ENCODE data around the gene CCT6A. TPM values are rescaled to one million over a fixed set of nuclear protein-coding genes. Genes with fewer than 3 reads are reported as not detected.
A peak's percentile ranks its signal among the peaks of the same experiment; 100 is the strongest.
"Not testable (repeated sequence)": the region's sequence is repeated elsewhere in the genome, so short reads cannot be mapped to it uniquely, and the experiment has no call there.

Gene CCT6A
- total RNA-seq, 5 donors from 2014 or later (not counting 1 experiment from before 2014, with no cell fraction given): 44.6 to 74.7 (median 70.3) TPM

GRCh38 chr7:56097700-56098099 is 46.1 kb downstream of the CCT6A start:
- ChIA-PET POLR2A (no interaction called here), CTCF (interaction anchor here in 1 of 2 donors (0.7 kb wide), 1 partner anchor 544 kb away, joined by 3 read pairs; no protein-coding TSS in a partner anchor)
- 100% methylated on average over 1 of the region's 5 CpGs for WGBS (ENCODE audit: insufficient coverage)

GRCh38 chr7:56098187-56099008 is 46.8 kb downstream of the CCT6A start:
- not testable (repeated sequence) for H3K9me3 Mint-ChIP-seq; H3K4me1 Mint-ChIP-seq; H3K4me1 ChIP-seq (ENCODE audit: control insufficient read depth in 1 of 2, extremely low read depth in 1 of 2, insufficient read depth in 2 of 2, low read length in 2 of 2); H3K4me3 ChIP-seq (ENCODE audit: control insufficient read depth in 1 of 2, extremely low read depth in 1 of 2, low read length in 1 of 2); H3K27me3 Mint-ChIP-seq; DNase-seq; H3K9me3 ChIP-seq; H3K27me3 ChIP-seq (replicated peaks in 1 of 2; ENCODE audit: control insufficient read depth in 2 of 2, extremely low read depth in 1 of 2, insufficient read depth in 2 of 2, low read length in 1 of 2); H3K27ac ChIP-seq (ENCODE audit: low read length); H3K27ac Mint-ChIP-seq; H3K4me3 Mint-ChIP-seq; ATAC-seq (replicated peaks in 1 of 4)
- POLR2A ChIA-PET: interaction anchor here (0.6 kb wide), 3 partner anchors 10 to 20 kb away, joined by 3 to 5 read pairs (median 3); no protein-coding TSS in a partner anchor
- WGBS (ENCODE audit: insufficient coverage): 100% methylated on average over 1 of the region's 8 CpGs
- CTCF ChIA-PET: interaction anchor here in 1 of 2 donors (0.7 kb wide), 1 partner anchor 545 kb away, joined by 3 read pairs; no protein-coding TSS in a partner anchor
- H3K36me3 ChIP-seq (ENCODE audit: control insufficient read depth in 2 of 2, extremely low read depth in 1 of 2, insufficient read depth in 1 of 2, low read length in 1 of 2): peaks cover 3 to 41% of the 10 kb centered on the region in 2 donors
- peaks cover 26% of the 10 kb centered on the region for H3K36me3 Mint-ChIP-seq

More at GRCh38 chr7:56097700-56098099, 46.1 kb downstream of the CCT6A start:
- no peaks in the 10 kb centered on the region for H3K27me3 ChIP-seq (replicated peaks in 1 of 2; ENCODE audit: control insufficient read depth in 2 of 2, extremely low read depth in 1 of 2, insufficient read depth in 2 of 2, low read length in 1 of 2)
- H3K4me3 ChIP-seq (ENCODE audit: control insufficient read depth in 1 of 2, extremely low read depth in 1 of 2, low read length in 1 of 2): no peak overlapping the region
- no peak for DNase-seq
- H3K27me3 Mint-ChIP-seq: no peaks in the 10 kb centered on the region
- ATAC-seq (replicated peaks in 1 of 4): no peak
- peaks cover 0 to 8% (median under 1%) of the 10 kb centered on the region in 3 donors for H3K4me1 Mint-ChIP-seq
- no peak overlapping the region for H3K4me3 Mint-ChIP-seq
- H3K27ac ChIP-seq (ENCODE audit: low read length): no peak overlapping the region
- H3K36me3 Mint-ChIP-seq: peaks cover 23% of the 10 kb centered on the region
- H3K9me3 ChIP-seq: no peaks in the 10 kb centered on the region
- H3K27ac Mint-ChIP-seq: no peak overlapping the region
- no peaks in the 10 kb centered on the region for H3K4me1 ChIP-seq (ENCODE audit: control insufficient read depth in 1 of 2, extremely low read depth in 1 of 2, insufficient read depth in 2 of 2, low read length in 2 of 2)
- no peaks in the 10 kb centered on the region for H3K9me3 Mint-ChIP-seq
- H3K36me3 ChIP-seq (ENCODE audit: control insufficient read depth in 2 of 2, extremely low read depth in 1 of 2, insufficient read depth in 1 of 2, low read length in 1 of 2): peaks cover 3 to 34% of the 10 kb centered on the region in 2 donors

- no peak overlapping the region for H3K27ac Mint-ChIP-seq
These were observed 48.1 kb downstream of the CCT6A start for GRCh38 chr7:56099653-56100052.

GRCh38 chr7:56104138-56104537 is 52.6 kb downstream of the CCT6A start:
- CTCF ChIA-PET: interaction anchor here (0.5 to 0.7 kb wide), 4 partner anchors 16 to 1329 kb away, joined by 3 to 7 read pairs (median 4); no protein-coding TSS in a partner anchor
- POLR2A ChIA-PET: interaction anchor here in 1 of 2 donors (0.7 kb wide), 2 partner anchors 41 to 694 kb away, joined by 3 to 4 read pairs; no protein-coding TSS in a partner anchor
- not testable (repeated sequence) for H3K27ac Mint-ChIP-seq; ATAC-seq (replicated peaks in 1 of 4); H3K27me3 Mint-ChIP-seq; H3K4me3 ChIP-seq (ENCODE audit: control insufficient read depth in 1 of 2, extremely low read depth in 1 of 2, low read length in 1 of 2); H3K27me3 ChIP-seq (replicated peaks in 1 of 2; ENCODE audit: control insufficient read depth in 2 of 2, extremely low read depth in 1 of 2, insufficient read depth in 2 of 2, low read length in 1 of 2); H3K27ac ChIP-seq (ENCODE audit: low read length); H3K9me3 Mint-ChIP-seq; DNase-seq; H3K9me3 ChIP-seq
- Mint-ChIP-seq H3K4me3 (peak overlapping the region in 1 of 3 donors; percentile 99), H3K36me3 (peaks cover 31% of the 10 kb centered on the region), H3K4me1 (peaks cover 31 to 47% (median 38%) of the 10 kb centered on the region in 3 donors)
- Histone ChIP-seq H3K4me1 (ENCODE audit: control insufficient read depth in 1 of 2, extremely low read depth in 1 of 2, insufficient read depth in 2 of 2, low read length in 2 of 2) (peaks cover 6 to 20% of the 10 kb centered on the region in 2 experiments), H3K36me3 (ENCODE audit: control insufficient read depth in 2 of 2, extremely low read depth in 1 of 2, insufficient read depth in 1 of 2, low read length in 1 of 2) (peaks cover 9 to 45% of the 10 kb centered on the region in 2 donors)
- WGBS (ENCODE audit: insufficient coverage): 100% methylated on average over 2 of the region's 9 CpGs

More at GRCh38 chr7:56099653-56100052, 48.1 kb downstream of the CCT6A start:
- H3K27me3 Mint-ChIP-seq: no peaks in the 10 kb centered on the region
- ChIA-PET CTCF (no interaction called here), POLR2A (interaction anchor here in 1 of 2 donors (0.6 kb wide), 1 partner anchor 617 kb away, joined by 7 read pairs; no protein-coding TSS in a partner anchor)
- H3K36me3 Mint-ChIP-seq: peaks cover 34% of the 10 kb centered on the region
- H3K27me3 ChIP-seq (replicated peaks in 1 of 2; ENCODE audit: control insufficient read depth in 2 of 2, extremely low read depth in 1 of 2, insufficient read depth in 2 of 2, low read length in 1 of 2): no peaks in the 10 kb centered on the region
- H3K4me1 ChIP-seq (ENCODE audit: control insufficient read depth in 1 of 2, extremely low read depth in 1 of 2, insufficient read depth in 2 of 2, low read length in 2 of 2): peaks cover 0 to 2% of the 10 kb centered on the region in 2 experiments
- peaks cover 9 to 47% of the 10 kb centered on the region in 2 donors for H3K36me3 ChIP-seq (ENCODE audit: control insufficient read depth in 2 of 2, extremely low read depth in 1 of 2, insufficient read depth in 1 of 2, low read length in 1 of 2)
- H3K9me3 ChIP-seq: no peaks in the 10 kb centered on the region
- H3K9me3 Mint-ChIP-seq: no peaks in the 10 kb centered on the region
- H3K4me1 Mint-ChIP-seq: peaks cover 7 to 18% (median 8%) of the 10 kb centered on the region in 3 donors
- H3K4me3 ChIP-seq (ENCODE audit: control insufficient read depth in 1 of 2, extremely low read depth in 1 of 2, low read length in 1 of 2): no peak overlapping the region
- DNase-seq (no peak), ATAC-seq (replicated peaks in 1 of 4) (no peak)
- no peak overlapping the region for H3K4me3 Mint-ChIP-seq
- no peak overlapping the region for H3K27ac ChIP-seq (ENCODE audit: low read length)
- WGBS (ENCODE audit: insufficient coverage): 100% methylated on average over 1 of the region's 3 CpGs

- H3K4me3 Mint-ChIP-seq: peak overlapping the region; percentile 96 to 99 (median 98)
- peak in 1 of 4 experiments; percentile 34 for ATAC-seq (replicated peaks in 1 of 4)
- Histone ChIP-seq H3K36me3 (ENCODE audit: control insufficient read depth in 2 of 2, extremely low read depth in 1 of 2, insufficient read depth in 1 of 2, low read length in 1 of 2) (peaks cover 6 to 34% of the 10 kb centered on the region in 2 donors), H3K4me1 (ENCODE audit: control insufficient read depth in 1 of 2, extremely low read depth in 1 of 2, insufficient read depth in 2 of 2, low read length in 2 of 2) (peaks cover 6 to 20% of the 10 kb centered on the region in 2 experiments), H3K27me3 (replicated peaks in 1 of 2; ENCODE audit: control insufficient read depth in 2 of 2, extremely low read depth in 1 of 2, insufficient read depth in 2 of 2, low read length in 1 of 2) (peaks cover 0 to 2% of the 10 kb centered on the region in 2 experiments), H3K27ac (ENCODE audit: low read length) (peak overlapping the region; percentile 87), H3K9me3 (no peaks in the 10 kb centered on the region), H3K4me3 (ENCODE audit: control insufficient read depth in 1 of 2, extremely low read depth in 1 of 2, low read length in 1 of 2) (peak overlapping the region; percentile 85 to 91)
- DNase-seq: peak in 25 of 35 experiments; percentile 5 to 62 (median 24)
- H3K36me3 Mint-ChIP-seq: peaks cover 24% of the 10 kb centered on the region
- H3K27ac Mint-ChIP-seq: peak overlapping the region; percentile 97 to 98
- ChIA-PET CTCF (interaction anchor here in 1 of 2 donors (1.0 to 1.5 kb wide), 3 partner anchors 31 to 41 kb away, joined by 3 to 4 read pairs (median 3); partner anchors contain the start of gene SUMF2), POLR2A (interaction anchor here (1.3 to 1.8 kb wide), 3 partner anchors 41 to 1346 kb away, joined by 6 to 7 read pairs (median 6); partner anchors contain the start of genes PSPH (in 1 of the 2) and SEC61G (in 1 of the 2))
- WGBS (ENCODE audit: insufficient coverage): 0% methylated on average over 1 of the region's 6 CpGs
- peaks cover 31 to 47% (median 38%) of the 10 kb centered on the region in 3 donors for H3K4me1 Mint-ChIP-seq
- no peaks in the 10 kb centered on the region for H3K9me3 Mint-ChIP-seq
- H3K27me3 Mint-ChIP-seq: no peaks in the 10 kb centered on the region
These were observed 53.9 kb downstream of the CCT6A start for GRCh38 chr7:56105508-56105907.
